ENCODE data around the gene DDC.
"Not testable (repeated sequence)": the region's sequence is repeated elsewhere in the genome, so short reads cannot be mapped to it uniquely, and the experiment has no call there.

Gene DDC

GRCh38 chr7:50480797-50481196, 84.4 kb downstream of the DDC start:
- DNase-seq (ENCODE audit: low spot score), result no peak

- no peak for DNase-seq (ENCODE audit: low spot score)
Observed at GRCh38 chr7:50479743-50480517, 85.3 kb downstream of the DDC start.

- DNase-seq (ENCODE audit: low spot score), result no peak
Observed at GRCh38 chr7:50477640-50478039, 87.6 kb downstream of the DDC start.

GRCh38 chr7:50476953-50477625, 88.1 kb downstream of the DDC start:
- DNase-seq (ENCODE audit: low spot score), result no peak

GRCh38 chr7:50475340-50475739, 89.9 kb downstream of the DDC start:
- no peak for DNase-seq (ENCODE audit: low spot score)

GRCh38 chr7:50474382-50475160, 90.6 kb downstream of the DDC start:
- DNase-seq (ENCODE audit: low spot score), result no peak

GRCh38 chr7:50473531-50473930, 91.7 kb downstream of the DDC start:
- peak; percentile 48 for DNase-seq (ENCODE audit: low spot score)

GRCh38 chr7:50472427-50472826, 92.8 kb downstream of the DDC start:
- no peak for DNase-seq (ENCODE audit: low spot score)

- DNase-seq (ENCODE audit: low spot score), result no peak
Observed at GRCh38 chr7:50471970-50472369, 93.2 kb downstream of the DDC start.

GRCh38 chr7:50470250-50471163, 94.7 kb downstream of the DDC start:
- DNase-seq (ENCODE audit: low spot score), result no peak

GRCh38 chr7:50469181-50469580, 96.0 kb downstream of the DDC start:
- DNase-seq (ENCODE audit: low spot score), result no peak

GRCh38 chr7:50467817-50468610, 97.2 kb downstream of the DDC start:
- DNase-seq (ENCODE audit: low spot score), result peak; percentile 88

- DNase-seq (ENCODE audit: low spot score), result no peak
Observed at GRCh38 chr7:50466815-50467585, 98.2 kb downstream of the DDC start.

GRCh38 chr7:50463035-50463434, 102.2 kb downstream of the DDC start:
- no peak for DNase-seq (ENCODE audit: low spot score)

GRCh38 chr7:50462361-50462760, 102.8 kb downstream of the DDC start:
- DNase-seq (ENCODE audit: low spot score), result no peak

- DNase-seq (ENCODE audit: low spot score), result no peak
Observed at GRCh38 chr7:50461695-50462094, 103.5 kb downstream of the DDC start.

GRCh38 chr7:50459183-50459582, 106.0 kb downstream of the DDC start:
- not testable (repeated sequence) for DNase-seq (ENCODE audit: low spot score)

- not testable (repeated sequence) for DNase-seq (ENCODE audit: low spot score)
Observed at GRCh38 chr7:50458651-50459050, 106.6 kb downstream of the DDC start.

- no peak for DNase-seq (ENCODE audit: low spot score)
Observed at GRCh38 chr7:50456371-50457123, 108.7 kb downstream of the DDC start.

Measured in Ammon's horn (tissue), 1 donor.